Stomach (tissue), 4 donors: Measurements from ENCODE around the gene KCNK15.

ENCODE experiments used
- CTCF ChIP-seq, 7 experiments: fragments of 450-650 bp in 4 of 7; fragments of 200-600 bp in 3 of 7; sonication (generic) in 3 of 7; IDR thresholded peaks; one replicate each; pipeline ENCODE4 v1.5.1; 2016 to 2019; ENCODE audit warnings: antibody characterized with exemption in 7 of 7, control low read depth in 2 of 7, mild to moderate bottlenecking in 1 of 7
- POLR2A ChIP-seq, 4 donors: fragments of 450-650 bp; IDR thresholded peaks; one replicate each; pipeline ENCODE4 v1.6.1; 2016; ENCODE audit warnings: antibody characterized with exemption in 4 of 4, control low read depth in 2 of 4, mild to moderate bottlenecking in 1 of 4, moderate library complexity in 1 of 4
- POLR2AphosphoS5 ChIP-seq, 3 donors: sonication (generic); formaldehyde crosslinking; IDR thresholded peaks; one replicate each; pipeline ENCODE4 v1.6.1; 2016; ENCODE audit warnings: antibody characterized with exemption in 3 of 3

- TF ChIP-seq CTCF (IDR thresholded peaks at IDR 0.05): no peak
- TF ChIP-seq POLR2A (IDR thresholded peaks at IDR 0.05): no peak
- no peak for TF ChIP-seq POLR2AphosphoS5 (IDR thresholded peaks at IDR 0.05)
Measured at GRCh38 chr20:44752099-44752931, 6.7 kb downstream of the KCNK15 start.
